ENCODE measurements around the gene APOL4.
"Not testable (repeated sequence)": the region's sequence is repeated elsewhere in the genome, so short reads cannot be mapped to it uniquely, and the experiment has no call there.

Gene APOL4

GRCh38 chr22:36156515-36157419 is 44.8 kb downstream of the APOL4 start:
- no peak for TF ChIP-seq CTCF (conservative IDR thresholded peaks at IDR 0.05; ENCODE audit: low read depth, low read length)
- no peak for DNase-seq (ENCODE audit: low read depth)
- no peak overlapping the region for H3K4me3 ChIP-seq (ENCODE audit: low read length)

GRCh38 chr22:36156119-36156514 is 45.5 kb downstream of the APOL4 start:
- no peak overlapping the region for H3K4me3 ChIP-seq (ENCODE audit: low read length)
- DNase-seq (ENCODE audit: low read depth) = no peak
- TF ChIP-seq CTCF (conservative IDR thresholded peaks at IDR 0.05; ENCODE audit: low read depth, low read length) = no peak

- no peak overlapping the region for H3K4me3 ChIP-seq (ENCODE audit: low read length)
- no peak for TF ChIP-seq CTCF (conservative IDR thresholded peaks at IDR 0.05; ENCODE audit: low read depth, low read length)
- DNase-seq (ENCODE audit: low read depth) = no peak
Observed at GRCh38 chr22:36155702-36156101, 45.9 kb downstream of the APOL4 start.

GRCh38 chr22:36154423-36154945 is 47.1 kb downstream of the APOL4 start:
- DNase-seq (ENCODE audit: low read depth) = no peak
- no peak for TF ChIP-seq CTCF (conservative IDR thresholded peaks at IDR 0.05; ENCODE audit: low read depth, low read length)
- no peak overlapping the region for H3K4me3 ChIP-seq (ENCODE audit: low read length)

GRCh38 chr22:36153501-36154422 is 47.8 kb downstream of the APOL4 start:
- no peak for TF ChIP-seq CTCF (conservative IDR thresholded peaks at IDR 0.05; ENCODE audit: low read depth, low read length)
- H3K4me3 ChIP-seq (ENCODE audit: low read length) = no peak overlapping the region
- no peak for DNase-seq (ENCODE audit: low read depth)

- DNase-seq (ENCODE audit: low read depth); H3K4me3 ChIP-seq (ENCODE audit: low read length): not testable (repeated sequence)
Observed at GRCh38 chr22:36152821-36153220, 48.8 kb downstream of the APOL4 start.

GRCh38 chr22:36152088-36152487 is 49.5 kb downstream of the APOL4 start:
- TF ChIP-seq CTCF (conservative IDR thresholded peaks at IDR 0.05; ENCODE audit: low read depth, low read length) = no peak
- H3K4me3 ChIP-seq (ENCODE audit: low read length) = no peak overlapping the region
- no peak for DNase-seq (ENCODE audit: low read depth)

Measured in retinal pigment epithelial cell (primary cell).